ENCODE data around the gene SLC35F1. TPM values are rescaled to one million over a fixed set of nuclear protein-coding genes. Genes with fewer than 3 reads are reported as not detected.
A peak's percentile ranks its signal among the peaks of the same experiment; 100 is the strongest.

The SLC35F1 gene
- total RNA-seq, 1 experiment from 2014 or later = 4.3 TPM

DNA sequence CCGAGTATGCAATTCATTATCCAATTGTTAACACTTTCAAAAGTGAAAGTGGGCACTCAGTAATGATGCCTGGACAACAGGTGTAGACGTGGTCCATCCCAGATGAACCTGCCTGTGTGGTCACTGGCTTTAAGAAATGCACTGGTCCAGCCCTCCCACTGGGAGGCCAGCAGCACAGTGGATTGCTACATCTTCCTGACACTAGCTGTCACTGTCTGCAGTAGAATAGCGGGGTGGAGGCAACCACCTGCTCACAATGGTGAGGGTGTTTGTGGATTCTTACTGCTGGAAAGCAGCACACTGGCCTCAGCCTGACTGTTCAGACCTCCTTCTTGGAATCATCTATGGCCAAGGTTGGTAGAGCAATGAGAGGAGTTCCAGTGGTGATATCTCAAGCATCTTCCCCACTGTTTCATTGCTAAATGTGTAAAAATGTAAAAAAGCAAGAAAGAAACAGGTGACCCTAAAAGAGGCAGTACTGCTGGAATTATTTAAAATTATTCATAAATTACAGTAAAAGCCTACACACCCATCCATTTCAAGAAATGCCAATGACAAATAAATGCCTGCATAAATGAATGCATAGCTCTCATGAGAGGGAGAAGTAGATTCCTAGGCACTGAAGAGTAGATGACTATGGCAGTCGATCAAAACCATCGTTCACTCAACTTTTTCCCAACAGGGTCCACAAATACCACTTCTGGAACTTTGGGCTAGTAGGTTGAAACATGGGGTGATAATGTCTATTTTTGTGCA, 413.0 kb downstream of the SLC35F1 start:
- peak overlapping the region in 1 of 3 experiments; percentile 52; a peak in 1 of 7 replicates for H3K27ac Mint-ChIP-seq
- Histone ChIP-seq H3T11ph (ENCODE audit: low read length) (no peak overlapping the region), H3K23me2 (ENCODE audit: insufficient read length, low read depth, low read length, poor library complexity, severe bottlenecking) (no peaks in the 10 kb centered on the region), H3K4me2 (ENCODE audit: insufficient read depth, insufficient read length, low read length) (no peak overlapping the region), H2BK12ac (ENCODE audit: insufficient read length, low read depth, low read length) (no peak overlapping the region), H3K9me3 (ENCODE audit: control insufficient read depth, low read depth, low read length) (no peaks in the 10 kb centered on the region), H4K91ac (ENCODE audit: insufficient read length, low read depth, low read length) (no peak overlapping the region), H3K14ac (ENCODE audit: insufficient read depth, low read length) (no peak overlapping the region), H2BK20ac (ENCODE audit: low read depth, low read length, poor library complexity, severe bottlenecking) (no peak overlapping the region), H2BK120ac (ENCODE audit: low read depth, low read length, poor library complexity, severe bottlenecking) (no peak overlapping the region), H3K4me1 (ENCODE audit: insufficient read depth, low read length) (peaks cover 6% of the 10 kb centered on the region; the same call in 1 of the 2 replicates), H3K27me3 (ENCODE audit: insufficient read depth, low read length) (no peaks in the 10 kb centered on the region), H3K4ac (ENCODE audit: low read depth, low read length) (no peak overlapping the region), H4K20me1 (ENCODE audit: control insufficient read depth, insufficient read depth, insufficient read length) (no peaks in the 10 kb centered on the region), H3K56ac (ENCODE audit: insufficient read length, low read depth, low read length) (no peak overlapping the region), H3K27ac (ENCODE audit: insufficient read length, low read depth, low read length) (no peak overlapping the region), H3K18ac (ENCODE audit: insufficient read length, low read depth, low read length) (no peak overlapping the region), H4K5ac (ENCODE audit: insufficient read length, low read depth, low read length) (no peak overlapping the region), H3K9ac (ENCODE audit: extremely low read depth, insufficient read length, low read length) (no peak overlapping the region), H4K8ac (replicated peaks; ENCODE audit: insufficient read length, low read depth, low read length) (no peak overlapping the region), H3K23ac (ENCODE audit: insufficient read length, low read depth, low read length) (no peak overlapping the region), H2AK5ac (ENCODE audit: insufficient read length, low read length) (no peak overlapping the region), H2BK5ac (ENCODE audit: insufficient read length, low read length) (no peak overlapping the region), H3K79me2 (ENCODE audit: insufficient read depth, low read length) (no peaks in the 10 kb centered on the region), H3K79me1 (ENCODE audit: insufficient read depth, low read depth, low read length, poor library complexity, severe bottlenecking) (no peaks in the 10 kb centered on the region), H2AFZ (ENCODE audit: low read length) (no peak overlapping the region), H2BK15ac (ENCODE audit: low read depth, low read length) (no peak overlapping the region)
- TF ChIP-seq, protein P1, sequence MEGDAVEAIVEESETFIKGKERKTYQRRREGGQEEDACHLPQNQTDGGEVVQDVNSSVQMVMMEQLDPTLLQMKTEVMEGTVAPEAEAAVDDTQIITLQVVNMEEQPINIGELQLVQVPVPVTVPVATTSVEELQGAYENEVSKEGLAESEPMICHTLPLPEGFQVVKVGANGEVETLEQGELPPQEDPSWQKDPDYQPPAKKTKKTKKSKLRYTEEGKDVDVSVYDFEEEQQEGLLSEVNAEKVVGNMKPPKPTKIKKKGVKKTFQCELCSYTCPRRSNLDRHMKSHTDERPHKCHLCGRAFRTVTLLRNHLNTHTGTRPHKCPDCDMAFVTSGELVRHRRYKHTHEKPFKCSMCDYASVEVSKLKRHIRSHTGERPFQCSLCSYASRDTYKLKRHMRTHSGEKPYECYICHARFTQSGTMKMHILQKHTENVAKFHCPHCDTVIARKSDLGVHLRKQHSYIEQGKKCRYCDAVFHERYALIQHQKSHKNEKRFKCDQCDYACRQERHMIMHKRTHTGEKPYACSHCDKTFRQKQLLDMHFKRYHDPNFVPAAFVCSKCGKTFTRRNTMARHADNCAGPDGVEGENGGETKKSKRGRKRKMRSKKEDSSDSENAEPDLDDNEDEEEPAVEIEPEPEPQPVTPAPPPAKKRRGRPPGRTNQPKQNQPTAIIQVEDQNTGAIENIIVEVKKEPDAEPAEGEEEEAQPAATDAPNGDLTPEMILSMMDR (conservative IDR thresholded peaks at IDR 0.05) = no peak
- peaks cover 9 to 10% of the 10 kb centered on the region in 2 experiments for H3K4me1 Mint-ChIP-seq
- H3K36me3 Mint-ChIP-seq (ENCODE audit: insufficient read depth in 1 of 3, low read depth in 3 of 3) = no peaks in the 10 kb centered on the region; a peak in 1 of 7 replicates
- WGBS (ENCODE audit: extremely low coverage, insufficient read length, low lambda C conversion rate) = no CpG with 5 or more reads among the region's 5 CpGs
- no peak for DNase-seq
- H3K27me3 Mint-ChIP-seq (ENCODE audit: low read depth) = no peaks in the 10 kb centered on the region
- H3K9me3 Mint-ChIP-seq = no peaks in the 10 kb centered on the region
- no peak overlapping the region for H3K4me3 Mint-ChIP-seq
